Gastrocnemius medialis (tissue), 4 donors: ENCODE results near the gene C1QTNF6.

Source experiments
- CTCF ChIP-seq, 5 experiments: fragments of 450-650 bp in 3 of 5; fragments of 200-600 bp in 2 of 5; sonication (generic) in 2 of 5; IDR thresholded peaks in 4 of 5; conservative IDR thresholded peaks in 1 of 5; 1 replicate in 4 of 5; 2 replicates in 1 of 5; pipeline ENCODE4 v1.5.1; 2016 to 2019; ENCODE audit warnings: antibody characterized with exemption in 5 of 5, mild to moderate bottlenecking in 3 of 5, moderate library complexity in 3 of 5
- POLR2A ChIP-seq, 2 donors: fragments of 450-650 bp; IDR thresholded peaks; one replicate each; pipeline ENCODE4 v1.6.1; 2017; ENCODE audit warnings: antibody characterized with exemption in 2 of 2, mild to moderate bottlenecking in 2 of 2, moderate library complexity in 2 of 2

GRCh38 chr22:37186997-37187522, 987 bp downstream of the C1QTNF6 start:
- TF ChIP-seq POLR2A (IDR thresholded peaks at IDR 0.05): no peak
- no peak for TF ChIP-seq CTCF (IDR thresholded peaks at IDR 0.05 in 4 of 5, conservative IDR thresholded peaks at IDR 0.05 in 1 of 5)
